NCI-H2107 (cell line): ENCODE results near the gene SNED1.
"Not testable (repeated sequence)": the region's sequence is repeated elsewhere in the genome, so short reads cannot be mapped to it uniquely, and the experiment has no call there.

Experiments used
- DNase-seq: peaks from one replicate; lab custom pipeline; 2025; lab: John Stamatoyannopoulos, UW

The SNED1 gene

GRCh38 chr2:240972636-240973521 is 25.5 kb upstream of the SNED1 start:
- no peak for DNase-seq

- no peak for DNase-seq
These were observed 23.4 kb upstream of the SNED1 start for GRCh38 chr2:240974771-240975572.

- not testable (repeated sequence) for DNase-seq
These were observed 22.5 kb upstream of the SNED1 start for GRCh38 chr2:240975903-240976302.

GRCh38 chr2:240981280-240981679 is 17.1 kb upstream of the SNED1 start:
- DNase-seq: no peak

- DNase-seq: no peak
These were observed 16.3 kb upstream of the SNED1 start for GRCh38 chr2:240981871-240982800.

- no peak for DNase-seq
These were observed 15.6 kb upstream of the SNED1 start for GRCh38 chr2:240982821-240983281.

GRCh38 chr2:240983361-240983995 is 14.9 kb upstream of the SNED1 start:
- DNase-seq: no peak

GRCh38 chr2:240983996-240984498 is 14.4 kb upstream of the SNED1 start:
- no peak for DNase-seq

GRCh38 chr2:240985881-240986786 is 12.3 kb upstream of the SNED1 start:
- DNase-seq: no peak

- no peak for DNase-seq
These were observed 11.5 kb upstream of the SNED1 start for GRCh38 chr2:240986787-240987411.

GRCh38 chr2:240987588-240987987 is 10.8 kb upstream of the SNED1 start:
- no peak for DNase-seq

- no peak for DNase-seq
These were observed 10.3 kb upstream of the SNED1 start for GRCh38 chr2:240988146-240988545.

GRCh38 chr2:240988571-240989271 is 9.7 kb upstream of the SNED1 start:
- DNase-seq: no peak

GRCh38 chr2:240989451-240990265 is 8.8 kb upstream of the SNED1 start:
- DNase-seq: no peak

GRCh38 chr2:240990266-240990529 is 8.2 kb upstream of the SNED1 start:
- DNase-seq: no peak

- DNase-seq: no peak
These were observed 7.6 kb upstream of the SNED1 start for GRCh38 chr2:240990726-240991377.

- peak; percentile 50 for DNase-seq
These were observed 6.8 kb upstream of the SNED1 start for GRCh38 chr2:240991378-240992263.
